Hepatocyte (in vitro differentiated cells): Measurements from ENCODE around the gene PTX4.

Experiments used
- CTCF ChIP-seq: fragments of 200-600 bp; sonication (generic); IDR thresholded peaks from 2 replicates; pipeline ENCODE4 v1.5.1; 2016; ENCODE audit warnings: antibody characterized with exemption, mild to moderate bottlenecking; ENCODE audit not compliant: poor library complexity
- EZH2 ChIP-seq: fragments of 200-600 bp; sonication (generic); IDR thresholded peaks from 2 replicates; pipeline ENCODE4 v1.6.1; 2016; ENCODE audit warnings: antibody characterized with exemption, mild to moderate bottlenecking, borderline replicate concordance
- EZH2phosphoT487 ChIP-seq: fragments of 200-600 bp; sonication (generic); IDR thresholded peaks from one replicate; pipeline ENCODE4 v1.6.1; 2018; ENCODE audit warnings: antibody characterized with exemption, mild to moderate bottlenecking, low read depth, moderate library complexity; ENCODE audit not compliant: unreplicated experiment, severe bottlenecking

DNA sequence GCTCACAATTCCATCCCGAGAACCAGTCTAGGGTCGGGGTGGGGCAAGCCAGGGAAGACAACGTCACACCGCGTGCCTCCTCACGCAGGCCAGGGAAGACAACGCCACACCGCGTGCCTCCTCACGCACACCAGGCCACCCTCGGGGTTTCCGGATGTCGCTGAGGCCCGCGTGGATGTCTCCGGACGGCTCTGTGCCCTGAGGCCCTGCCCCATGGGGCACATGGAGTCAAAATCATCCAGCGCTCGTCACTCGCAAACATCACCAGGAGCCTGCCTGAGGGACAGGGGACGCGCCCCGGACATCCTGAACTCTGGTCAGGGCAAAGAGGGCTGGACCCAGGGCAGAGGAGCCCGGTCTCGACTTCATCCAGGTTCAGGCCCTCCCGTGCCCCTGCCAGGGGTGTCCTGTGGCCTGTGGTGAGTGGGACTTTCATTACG, 48.4 kb upstream of the PTX4 start:
- no peak for TF ChIP-seq CTCF
- no peak for TF ChIP-seq EZH2
- TF ChIP-seq EZH2phosphoT487 = no peak
